Activated T-cell treated with anti-CD3 and anti-CD28 coated beads, Interleukin-2, amount 50 U/mL, for 4 hours (primary cell): Measurements from ENCODE around the gene COA4. TPM values are rescaled to one million over a fixed set of nuclear protein-coding genes. Genes with fewer than 3 reads are reported as not detected.

Source experiments
- ATAC-seq, 2 donors: fragments of 200-7000 bp; cut with Tn5 transposase; one replicate each; pipeline ENCODE4 v1.10.0; 2021
- DNase-seq: peaks from one replicate; pipeline ENCODE4 v3.0.0-alpha.2; 2020
- H3K27me3 Mint-ChIP-seq: one replicate; pipeline ENCODE4 v1.8.0; 2021; ENCODE audit warnings: low read depth, mixed read lengths
- H3K36me3 Mint-ChIP-seq: one replicate; pipeline ENCODE4 v1.8.0; 2022; ENCODE audit warnings: mixed read lengths; ENCODE audit not compliant: insufficient read depth
- H3K4me1 Mint-ChIP-seq: one replicate; pipeline ENCODE4 v1.8.0; 2021; ENCODE audit warnings: low read depth, mixed read lengths
- H3K4me3 Mint-ChIP-seq: one replicate; pipeline ENCODE4 v1.8.0; 2021; ENCODE audit warnings: mild to moderate bottlenecking, moderate library complexity, mixed read lengths
- H3K9me3 Mint-ChIP-seq: one replicate; pipeline ENCODE4 v1.8.0; 2021; ENCODE audit warnings: mixed read lengths
- total RNA-seq, 3 donors: library from RNA; stranded (reverse); gene quantifications; one replicate each; pipeline ENCODE4 v1.2.1, GENCODE V29; 2021

Gene COA4
- total RNA-seq, 3 donors from 2014 or later: 124 to 137 (median 128) TPM

GRCh38 chr11:73839123-73839457, 37.6 kb downstream of the COA4 start:
- Mint-ChIP-seq H3K4me1 (no peaks in the 10 kb centered on the region), H3K27me3 (no peaks in the 10 kb centered on the region), H3K4me3 (no peak overlapping the region), H3K36me3 (peaks cover 11% of the 10 kb centered on the region), H3K9me3 (no peaks in the 10 kb centered on the region)
- DNase-seq: no peak
- no peak for ATAC-seq

GRCh38 chr11:73838443-73839122, 38.1 kb downstream of the COA4 start:
- Mint-ChIP-seq H3K36me3 (peaks cover 14% of the 10 kb centered on the region), H3K9me3 (no peaks in the 10 kb centered on the region), H3K4me1 (no peaks in the 10 kb centered on the region), H3K4me3 (no peak overlapping the region), H3K27me3 (no peaks in the 10 kb centered on the region)
- no peak for DNase-seq
- ATAC-seq: no peak

GRCh38 chr11:73833067-73833466, 43.6 kb downstream of the COA4 start:
- DNase-seq: no peak
- H3K9me3 Mint-ChIP-seq: no peaks in the 10 kb centered on the region
- no peak for ATAC-seq
- peaks cover 22% of the 10 kb centered on the region for H3K36me3 Mint-ChIP-seq
- no peak overlapping the region for H3K4me3 Mint-ChIP-seq
- no peaks in the 10 kb centered on the region for H3K4me1 Mint-ChIP-seq
- no peaks in the 10 kb centered on the region for H3K27me3 Mint-ChIP-seq

GRCh38 chr11:73830261-73830660, 46.4 kb downstream of the COA4 start:
- ATAC-seq (no peak), DNase-seq (no peak)
- H3K27me3 Mint-ChIP-seq: no peaks in the 10 kb centered on the region
- H3K4me1 Mint-ChIP-seq: no peaks in the 10 kb centered on the region
- H3K4me3 Mint-ChIP-seq: no peak overlapping the region
- H3K9me3 Mint-ChIP-seq: no peaks in the 10 kb centered on the region
- peaks cover 32% of the 10 kb centered on the region for H3K36me3 Mint-ChIP-seq

Other genes with a start within 250 kb of the COA4 start
- 1 to 10 TPM; 3.1 to 3.7 (median 3.4) TPM for gene PLEKHB1, start 230.3 kb downstream of the COA4 start, total RNA-seq
- gene RAB6A, start 115.8 kb downstream of the COA4 start, total RNA-seq: 10 to 100 TPM; 53.3 to 62.7 (median 59.5) TPM
- gene MRPL48, start 89.0 kb downstream of the COA4 start, total RNA-seq: 10 to 100 TPM; 49.9 to 51.5 (median 51.3) TPM
- gene PAAF1, start 153 bp upstream of the COA4 start, total RNA-seq: 10 to 100 TPM; 21.6 to 28.4 (median 22.0) TPM
- gene DNAJB13, start 74.2 kb upstream of the COA4 start, total RNA-seq: under 1 TPM in 2 of 3 donors, not detected in 1; 0.27 to 0.61 TPM
- 100 to 1,000 TPM in 1 of 3 donors, 10 to 100 TPM in 2; 69.3 to 146 (median 88.9) TPM for gene UCP2, start 106.0 kb upstream of the COA4 start, total RNA-seq
- gene UCP3, start 132.2 kb upstream of the COA4 start, total RNA-seq: 1 to 10 TPM; 1.3 to 2.6 (median 1.7) TPM